ENCODE measurements around the gene IL23R. TPM values are rescaled to one million over a fixed set of nuclear protein-coding genes. Genes with fewer than 3 reads are reported as not detected.

IL23R gene
- polyA plus RNA-seq, 1 of the 3 experiments (the other 2 are of a cell fraction): not detected

- H3K27me3 ChIP-seq (ENCODE audit: insufficient read depth): no peaks in the 10 kb centered on the region; the same call in 1 of the 2 replicates
- H3K27ac ChIP-seq (ENCODE audit: low read depth in 2 of 2, low read length in 1 of 2): no peak overlapping the region
- 53% methylated on average over 2 of the region's 2 CpGs for WGBS (ENCODE audit: low lambda C conversion rate)
- ChIA-PET CTCF (interaction anchor here (1.4 to 1.7 kb wide), 2 partner anchors 9 to 163 kb away, joined by 4 to 6 read pairs; no protein-coding TSS in a partner anchor), POLR2A (no interaction called here)
- no peak overlapping the region for H3K4me2 ChIP-seq
- no peak for DNase-seq
- no peaks in the 10 kb centered on the region for H3F3A ChIP-seq (replicated peaks; ENCODE audit: insufficient read depth)
- H3K79me2 ChIP-seq (ENCODE audit: insufficient read depth): no peaks in the 10 kb centered on the region
- no peak overlapping the region for H2AFZ ChIP-seq (ENCODE audit: low read depth)
- no peaks in the 10 kb centered on the region for H3K36me3 ChIP-seq (replicated peaks in 1 of 2; ENCODE audit: control insufficient read depth in 1 of 2, insufficient read depth in 2 of 2, low read length in 1 of 2)
- TF ChIP-seq POLR2AphosphoS5 (IDR thresholded peaks at IDR 0.05; ENCODE audit: low read depth, low read length): no peak
- TF ChIP-seq SMC3 (IDR thresholded peaks at IDR 0.05; ENCODE audit: low read depth, low read length): no peak
- no peak for TF ChIP-seq JUND (IDR thresholded peaks at IDR 0.05)
- no peak for TF ChIP-seq USF1 (IDR thresholded peaks at IDR 0.05; ENCODE audit: borderline replicate concordance, low read depth)
- no peak for TF ChIP-seq FOXM1 (IDR thresholded peaks at IDR 0.05; ENCODE audit: low read depth)
- TF ChIP-seq CTCF (IDR thresholded peaks at IDR 0.05): no peak
- no peak for TF ChIP-seq ZBTB33 (IDR thresholded peaks at IDR 0.05; ENCODE audit: borderline replicate concordance, low read depth)
- TF ChIP-seq TCF12 (IDR thresholded peaks at IDR 0.05): no peak
- no peak for TF ChIP-seq MEF2A (IDR thresholded peaks at IDR 0.05; ENCODE audit: borderline replicate concordance, low read depth)
- TF ChIP-seq RAD21 (IDR thresholded peaks at IDR 0.05; ENCODE audit: low read length): no peak
- no peak for TF ChIP-seq GATA2 (CRISPR knock-in tag; IDR thresholded peaks at IDR 0.05)
- no peak for TF ChIP-seq CHD2 (IDR thresholded peaks at IDR 0.05; ENCODE audit: low read length, partially characterized antibody)
- TF ChIP-seq MXI1 (IDR thresholded peaks at IDR 0.05; ENCODE audit: low read depth, low read length): no peak
- H3K9me2 ChIP-seq: no peaks in the 10 kb centered on the region
- no peaks in the 10 kb centered on the region for H3K4me1 ChIP-seq (ENCODE audit: control insufficient read depth in 1 of 2, insufficient read depth in 2 of 2, low read depth in 1 of 2, low read length in 1 of 2)
- H4K20me1 ChIP-seq (ENCODE audit: insufficient read depth): no peaks in the 10 kb centered on the region
- no peak overlapping the region for H3K9ac ChIP-seq
- H3K4me3 ChIP-seq (ENCODE audit: low read depth in 2 of 2, low read length in 1 of 2): no peak overlapping the region
- no peaks in the 10 kb centered on the region for H3K9me3 ChIP-seq
These were observed 7.9 kb upstream of the IL23R start for GRCh38 chr1:67158401-67158800.

GRCh38 chr1:67159233-67159632 lies 7.0 kb upstream of the IL23R start:
- CTCF ChIA-PET: no interaction called here
- POLR2A ChIA-PET: no interaction called here
- no peak for DNase-seq
- TF ChIP-seq FOSL2 (IDR thresholded peaks at IDR 0.05; ENCODE audit: borderline replicate concordance, low read depth) (no peak), USF2 (IDR thresholded peaks at IDR 0.05; ENCODE audit: borderline replicate concordance, low read depth, low read length) (no peak), GATA2 (CRISPR knock-in tag; IDR thresholded peaks at IDR 0.05) (no peak), YY1 (IDR thresholded peaks at IDR 0.05; ENCODE audit: low read depth) (no peak), EP300 (IDR thresholded peaks at IDR 0.05; ENCODE audit: borderline replicate concordance in 1 of 2, low read depth in 1 of 2, low read length in 1 of 2) (no peak), ELF1 (IDR thresholded peaks at IDR 0.05) (no peak), EZH2phosphoT487 (IDR thresholded peaks at IDR 0.05; ENCODE audit: borderline replicate concordance, low read depth) (no peak), POLR2AphosphoS5 (IDR thresholded peaks at IDR 0.05; ENCODE audit: low read depth, low read length) (no peak), NFIC (IDR thresholded peaks at IDR 0.05; ENCODE audit: borderline replicate concordance) (no peak), PBX3 (IDR thresholded peaks at IDR 0.05) (no peak), CHD2 (IDR thresholded peaks at IDR 0.05; ENCODE audit: low read length, partially characterized antibody) (no peak), JUND (IDR thresholded peaks at IDR 0.05) (no peak), TAF1 (IDR thresholded peaks at IDR 0.05; ENCODE audit: borderline replicate concordance, low read depth, low read length) (no peak), NRF1 (IDR thresholded peaks at IDR 0.05; ENCODE audit: low read depth, low read length) (no peak), MXI1 (IDR thresholded peaks at IDR 0.05; ENCODE audit: low read depth, low read length) (no peak)

More at GRCh38 chr1:67159233-67159632, 7.0 kb upstream of the IL23R start:
- H2AFZ ChIP-seq (ENCODE audit: low read depth): no peak overlapping the region
- H3K79me2 ChIP-seq (ENCODE audit: insufficient read depth): no peaks in the 10 kb centered on the region
- H4K20me1 ChIP-seq (ENCODE audit: insufficient read depth): no peaks in the 10 kb centered on the region
- H3K36me3 ChIP-seq (replicated peaks in 1 of 2; ENCODE audit: control insufficient read depth in 1 of 2, insufficient read depth in 2 of 2, low read length in 1 of 2): no peaks in the 10 kb centered on the region
- no peak overlapping the region for H3K4me2 ChIP-seq
- H3F3A ChIP-seq (replicated peaks; ENCODE audit: insufficient read depth): peaks cover 3% of the 10 kb centered on the region
- 68% methylated on average over 2 of the region's 2 CpGs for WGBS (ENCODE audit: low lambda C conversion rate)
- no peak overlapping the region for H3K27ac ChIP-seq (ENCODE audit: low read depth in 2 of 2, low read length in 1 of 2)
- no peaks in the 10 kb centered on the region; the same call in 1 of the 2 replicates for H3K27me3 ChIP-seq (ENCODE audit: insufficient read depth)
- no peak overlapping the region for H3K9ac ChIP-seq
- H3K4me1 ChIP-seq (ENCODE audit: control insufficient read depth in 1 of 2, insufficient read depth in 2 of 2, low read depth in 1 of 2, low read length in 1 of 2): no peaks in the 10 kb centered on the region
- no peaks in the 10 kb centered on the region for H3K9me2 ChIP-seq
- H3K4me3 ChIP-seq (ENCODE audit: low read depth in 2 of 2, low read length in 1 of 2): no peak overlapping the region
- no peaks in the 10 kb centered on the region for H3K9me3 ChIP-seq

Data from SK-N-SH (cell line).